Mucosa of descending colon (tissue), 3 donors: ENCODE results near the gene PIGU. TPM values are rescaled to one million over a fixed set of nuclear protein-coding genes. Genes with fewer than 3 reads are reported as not detected.
A peak's percentile ranks its signal among the peaks of the same experiment; 100 is the strongest.

Experiments
- ATAC-seq: fragments of 200-7000 bp; cut with Tn5 transposase; one replicate; pipeline ENCODE4 v1.9.1; 2020; ENCODE audit warnings: mild to moderate bottlenecking, moderate library complexity
- DNase-seq, 3 donors: peaks; one replicate each; pipeline ENCODE4 v3.0.0-alpha.2; 2020
- H3K36me3 ChIP-seq: fragments of 200-600 bp; one replicate; pipeline ENCODE4 v1.8.0; 2021; ENCODE audit warnings: low read depth, mild to moderate bottlenecking
- H3K4me1 ChIP-seq: fragments of 200-600 bp; one replicate; pipeline ENCODE4 v1.8.0; 2021; ENCODE audit warnings: low read depth, mild to moderate bottlenecking
- H3K4me3 ChIP-seq: fragments of 200-600 bp; one replicate; pipeline ENCODE4 v1.8.0; 2021; ENCODE audit warnings: mild to moderate bottlenecking
- H3K9me3 ChIP-seq: fragments of 200-600 bp; one replicate; pipeline ENCODE4 v1.8.0; 2021; ENCODE audit warnings: mild to moderate bottlenecking
- CTCF ChIP-seq: fragments of 200-600 bp; IDR thresholded peaks from one replicate; pipeline ENCODE4 v1.8.0; 2022; ENCODE audit warnings: antibody characterized with exemption, mild to moderate bottlenecking
- intact Hi-C, 2 donors: fragments of 100-400 bp; cut with DNase I in 1 of 2; cut with micrococcal nuclease in 1 of 2; formaldehyde crosslinking; loops; one replicate each; pipeline versions ENCODE4 v1.11.0 to v1.11.1; 2022; cut with DNase I, micrococcal nuclease
- total RNA-seq, 3 donors: library from RNA; stranded (reverse); fragmentation: NEBNext Ultra II Directional in 2 of 3; extraction: Animal tissue kit (Norgen Biotek cat#: 25700) in 2 of 3; gene quantifications; one replicate each; pipeline versions ENCODE4 v1.2.1 to v1.2.4, GENCODE V29; 2021 to 2023
- donor health status: DM: no; HTN: no; CAD: no; lungs with moderate emphysema.
- donor health status: DM: no; HTN: no; CAD: no.
- donor health status: DM: no; HTN: yes; CAD: no.

Gene PIGU
- total RNA-seq, 3 donors from 2014 or later, result 14.4 to 26.3 (median 24.3) TPM

GRCh38 chr20:34543463-34544056 lies 133.3 kb downstream of the PIGU start:
- peaks cover 7% of the 10 kb centered on the region for H3K36me3 ChIP-seq
- intact Hi-C loops, result no loop called here
- no peak for TF ChIP-seq CTCF
- no peak overlapping the region for H3K4me3 ChIP-seq
- DNase-seq (peak; percentile 40 to 63 (median 55)), ATAC-seq (peak; percentile 64)
- no peaks in the 10 kb centered on the region for H3K9me3 ChIP-seq
- peaks cover 14% of the 10 kb centered on the region for H3K4me1 ChIP-seq

GRCh38 chr20:34542439-34542838 lies 134.5 kb downstream of the PIGU start:
- Histone ChIP-seq H3K9me3 (no peaks in the 10 kb centered on the region), H3K4me3 (no peak overlapping the region), H3K36me3 (peaks cover 7% of the 10 kb centered on the region), H3K4me1 (peaks cover 12% of the 10 kb centered on the region)
- intact Hi-C loops, result no loop called here
- TF ChIP-seq CTCF, result no peak
- peak in 2 of 3 donors; percentile 7 to 19 for DNase-seq
- no peak for ATAC-seq

GRCh38 chr20:34541917-34542316 lies 135.0 kb downstream of the PIGU start:
- TF ChIP-seq CTCF, result no peak
- DNase-seq, result peak in 2 of 3 donors; percentile 16 to 17
- no peak for ATAC-seq
- Histone ChIP-seq H3K36me3 (peaks cover 7% of the 10 kb centered on the region), H3K9me3 (no peaks in the 10 kb centered on the region), H3K4me3 (no peak overlapping the region), H3K4me1 (peaks cover 12% of the 10 kb centered on the region)
- intact Hi-C loops, result no loop called here

GRCh38 chr20:34541264-34541901 lies 135.5 kb downstream of the PIGU start:
- no peak for TF ChIP-seq CTCF
- intact Hi-C loops, result no loop called here
- Histone ChIP-seq H3K4me1 (peaks cover 12% of the 10 kb centered on the region), H3K4me3 (no peak overlapping the region), H3K9me3 (no peaks in the 10 kb centered on the region), H3K36me3 (peaks cover 7% of the 10 kb centered on the region)
- peak in 2 of 3 donors; percentile 7 to 24 for DNase-seq
- ATAC-seq, result no peak

- peaks cover 8% of the 10 kb centered on the region for H3K36me3 ChIP-seq
- intact Hi-C loops, result no loop called here
Observed at GRCh38 chr20:34540596-34541263, 136.2 kb downstream of the PIGU start.

More at GRCh38 chr20:34540596-34541263, 136.2 kb downstream of the PIGU start:
- Histone ChIP-seq H3K4me1 (peaks cover 12% of the 10 kb centered on the region), H3K4me3 (no peak overlapping the region), H3K9me3 (no peaks in the 10 kb centered on the region)
- no peak for TF ChIP-seq CTCF
- ATAC-seq, result no peak
- peak in 2 of 3 donors; percentile 20 to 34 for DNase-seq
